Activated B cell treated with CpG ODN at 0.5 μM for 24 hours (primary cell): ENCODE results near the gene PBX3. TPM values are rescaled to one million over a fixed set of nuclear protein-coding genes. Genes with fewer than 3 reads are reported as not detected.

Experiments used
- ATAC-seq: fragments of 200-7000 bp; cut with Tn5 transposase; one replicate; pipeline ENCODE4 v1.10.0; 2021; ENCODE audit warnings: low read depth, mild to moderate bottlenecking, moderate library complexity
- CTCF ChIA-PET: fragments of 350-600 bp; sonication (Branson Sonifier 250); formaldehyde crosslinking; loops from one replicate; lab custom pipeline; 2021; ENCODE audit warnings: antibody characterized with exemption; lab: Charles Lee
- POLR2A ChIA-PET: fragments of 350-600 bp; sonication (Branson Sonifier 250); formaldehyde crosslinking; loops from one replicate; lab custom pipeline; 2021; ENCODE audit warnings: antibody characterized with exemption; lab: Charles Lee
- DNase-seq: peaks from one replicate; pipeline ENCODE4 v3.0.0; 2022
- H3K27ac Mint-ChIP-seq: one replicate; pipeline ENCODE4 v1.8.0; 2020; ENCODE audit warnings: mixed read lengths
- H3K27me3 Mint-ChIP-seq: one replicate; pipeline ENCODE4 v1.8.0; 2021; ENCODE audit warnings: mixed read lengths
- H3K36me3 Mint-ChIP-seq: one replicate; pipeline ENCODE4 v1.8.0; 2021; ENCODE audit warnings: low read depth, mixed read lengths
- H3K4me1 Mint-ChIP-seq: one replicate; pipeline ENCODE4 v1.8.0; 2021; ENCODE audit warnings: mixed read lengths
- H3K4me3 Mint-ChIP-seq: one replicate; pipeline ENCODE4 v1.8.0; 2020; ENCODE audit warnings: mild to moderate bottlenecking, mixed read lengths
- H3K9me3 Mint-ChIP-seq: one replicate; pipeline ENCODE4 v1.8.0; 2020; ENCODE audit warnings: mixed read lengths
- intact Hi-C: fragments of 100-400 bp; cut with micrococcal nuclease; formaldehyde crosslinking; loops from one replicate; pipeline ENCODE4 v1.15.1; 2024
- total RNA-seq: library from RNA; stranded (reverse); gene quantifications from 2 replicates; pipeline ENCODE4 v1.2.3, GENCODE V29; 2022
- TF ChIP-seq, protein P1 (sequence below): fragments of 200-600 bp; IDR thresholded peaks from one replicate; pipeline ENCODE4 v1.8.0; 2022; ENCODE audit warnings: antibody characterized with exemption, mild to moderate bottlenecking

Gene PBX3
- total RNA-seq, 1 donor from 2014 or later: 37.2 TPM

GRCh38 chr9:125755340-125755739, 8.2 kb downstream of the PBX3 start:
- no peaks in the 10 kb centered on the region for H3K27me3 Mint-ChIP-seq
- ChIA-PET CTCF (interaction anchor here (1.3 to 2.1 kb wide), 2 partner anchors 8 to 197 kb away, joined by 3 to 6 read pairs; partner anchors contain the start of gene PBX3), POLR2A (interaction anchor here (0.7 to 0.9 kb wide), 2 partner anchors 9 to 32 kb away, joined by 3 to 4 read pairs; no protein-coding TSS in a partner anchor)
- peaks cover 8% of the 10 kb centered on the region for H3K36me3 Mint-ChIP-seq
- H3K27ac Mint-ChIP-seq: no peak overlapping the region
- peaks cover 36% of the 10 kb centered on the region for H3K4me1 Mint-ChIP-seq
- H3K9me3 Mint-ChIP-seq: no peaks in the 10 kb centered on the region
- DNase-seq (no peak), ATAC-seq (no peak)
- TF ChIP-seq, protein P1, sequence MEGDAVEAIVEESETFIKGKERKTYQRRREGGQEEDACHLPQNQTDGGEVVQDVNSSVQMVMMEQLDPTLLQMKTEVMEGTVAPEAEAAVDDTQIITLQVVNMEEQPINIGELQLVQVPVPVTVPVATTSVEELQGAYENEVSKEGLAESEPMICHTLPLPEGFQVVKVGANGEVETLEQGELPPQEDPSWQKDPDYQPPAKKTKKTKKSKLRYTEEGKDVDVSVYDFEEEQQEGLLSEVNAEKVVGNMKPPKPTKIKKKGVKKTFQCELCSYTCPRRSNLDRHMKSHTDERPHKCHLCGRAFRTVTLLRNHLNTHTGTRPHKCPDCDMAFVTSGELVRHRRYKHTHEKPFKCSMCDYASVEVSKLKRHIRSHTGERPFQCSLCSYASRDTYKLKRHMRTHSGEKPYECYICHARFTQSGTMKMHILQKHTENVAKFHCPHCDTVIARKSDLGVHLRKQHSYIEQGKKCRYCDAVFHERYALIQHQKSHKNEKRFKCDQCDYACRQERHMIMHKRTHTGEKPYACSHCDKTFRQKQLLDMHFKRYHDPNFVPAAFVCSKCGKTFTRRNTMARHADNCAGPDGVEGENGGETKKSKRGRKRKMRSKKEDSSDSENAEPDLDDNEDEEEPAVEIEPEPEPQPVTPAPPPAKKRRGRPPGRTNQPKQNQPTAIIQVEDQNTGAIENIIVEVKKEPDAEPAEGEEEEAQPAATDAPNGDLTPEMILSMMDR: no peak
- intact Hi-C loops: no loop called here
- H3K4me3 Mint-ChIP-seq: no peak overlapping the region

GRCh38 chr9:125756518-125756917, 9.3 kb downstream of the PBX3 start:
- H3K27ac Mint-ChIP-seq: no peak overlapping the region
- ATAC-seq (no peak), DNase-seq (no peak)
- H3K4me3 Mint-ChIP-seq: no peak overlapping the region
- H3K9me3 Mint-ChIP-seq: no peaks in the 10 kb centered on the region
- H3K36me3 Mint-ChIP-seq: peaks cover 5% of the 10 kb centered on the region
- peaks cover 35% of the 10 kb centered on the region for H3K4me1 Mint-ChIP-seq
- no peaks in the 10 kb centered on the region for H3K27me3 Mint-ChIP-seq
- CTCF ChIA-PET: interaction anchor here (0.5 to 2.1 kb wide), 3 partner anchors 9 to 198 kb away, joined by 3 to 6 read pairs (median 3); partner anchors contain the start of gene PBX3
- POLR2A ChIA-PET: interaction anchor here (2.4 kb wide), 1 partner anchor 8 kb away, joined by 9 read pairs; the partner anchor contains the start of gene PBX3
- TF ChIP-seq, protein P1: no peak
- intact Hi-C loops: no loop called here

- H3K27me3 Mint-ChIP-seq: no peaks in the 10 kb centered on the region
- DNase-seq (no peak), ATAC-seq (no peak)
- POLR2A ChIA-PET: interaction anchor here (2.4 kb wide), 1 partner anchor 10 kb away, joined by 9 read pairs; the partner anchor contains the start of gene PBX3
- H3K27ac Mint-ChIP-seq: no peak overlapping the region
- H3K36me3 Mint-ChIP-seq: peaks cover 5% of the 10 kb centered on the region
- CTCF ChIA-PET: no interaction called here
- TF ChIP-seq, protein P1: no peak
- no peak overlapping the region for H3K4me3 Mint-ChIP-seq
- peaks cover 31% of the 10 kb centered on the region for H3K4me1 Mint-ChIP-seq
- intact Hi-C loops: no loop called here
- H3K9me3 Mint-ChIP-seq: no peaks in the 10 kb centered on the region
Measured at GRCh38 chr9:125757834-125758233, 10.7 kb downstream of the PBX3 start.

DNA sequence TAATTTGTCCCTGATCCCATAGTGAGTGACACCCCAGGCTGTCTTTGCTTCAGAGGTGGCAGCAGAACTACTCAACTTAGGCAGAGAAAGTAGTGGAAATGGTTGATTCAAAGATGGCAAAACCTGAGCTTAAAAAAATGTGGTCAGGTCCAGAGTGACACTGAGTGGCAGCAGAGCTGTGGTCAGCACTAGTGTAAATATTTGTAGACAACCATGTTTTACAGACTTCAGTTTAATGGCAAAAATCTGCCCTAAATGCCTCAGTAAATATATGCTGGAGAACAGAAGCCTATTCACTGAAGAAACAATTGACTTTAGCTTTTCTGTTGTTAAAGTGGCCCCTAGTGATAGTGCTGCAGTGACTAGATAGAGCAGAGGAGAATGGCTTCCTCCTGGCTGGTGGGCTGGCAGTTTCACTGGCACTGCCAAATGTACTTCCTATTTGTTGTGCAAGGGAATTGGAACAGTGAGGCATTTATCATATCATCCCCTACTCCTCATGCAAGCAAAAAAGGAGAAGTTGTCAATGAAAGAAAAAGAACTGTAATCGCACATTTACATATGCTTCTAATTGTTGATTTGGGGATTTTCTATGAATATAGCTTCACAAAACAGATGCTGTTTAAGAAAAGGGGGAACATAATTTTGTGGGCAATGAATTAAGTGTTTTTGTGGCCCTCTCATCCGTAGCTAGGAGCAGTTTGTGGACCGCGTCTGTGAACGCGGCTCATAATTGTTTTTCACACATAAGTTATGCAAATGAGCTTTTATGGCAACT, 12.0 kb downstream of the PBX3 start:
- TF ChIP-seq, protein P1: no peak
- peak overlapping the region; percentile 77 for H3K27ac Mint-ChIP-seq
- ATAC-seq (peak; percentile 89), DNase-seq (no peak)
- H3K9me3 Mint-ChIP-seq: no peaks in the 10 kb centered on the region
- peaks cover 5% of the 10 kb centered on the region for H3K36me3 Mint-ChIP-seq
- peak overlapping the region; percentile 78 for H3K4me3 Mint-ChIP-seq
- peaks cover 34% of the 10 kb centered on the region for H3K4me1 Mint-ChIP-seq
- H3K27me3 Mint-ChIP-seq: no peaks in the 10 kb centered on the region
- ChIA-PET POLR2A (interaction anchor here (0.5 to 1.8 kb wide), 7 partner anchors 11 to 870 kb away, joined by 3 to 20 read pairs (median 5); partner anchors contain the start of genes MAPKAP1 and PBX3), CTCF (interaction anchor here (0.6 to 1.5 kb wide), 3 partner anchors 201 to 688 kb away, joined by 4 read pairs; no protein-coding TSS in a partner anchor)
- intact Hi-C loops: loop anchor here (1.0 kb wide), 1 partner anchor 11 kb away; no protein-coding TSS in a partner anchor

DNA sequence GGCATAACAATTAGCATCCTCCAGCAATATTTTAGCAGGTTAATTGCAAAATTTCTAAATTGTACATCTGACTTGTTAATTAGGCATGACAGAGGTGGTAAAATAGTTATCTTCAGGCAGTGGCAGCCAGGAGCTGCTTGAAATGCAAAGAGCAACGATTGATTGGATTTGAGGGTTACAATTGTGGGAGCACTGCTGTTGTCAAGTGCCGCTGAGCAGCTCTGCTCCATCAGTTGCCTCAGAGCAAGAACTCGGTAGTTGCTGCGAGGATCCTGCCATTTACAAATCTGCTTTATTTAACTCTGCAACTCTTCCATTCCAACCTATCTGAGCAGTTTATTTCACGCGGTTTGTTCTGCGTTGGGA, 12.6 kb downstream of the PBX3 start:
- Mint-ChIP-seq H3K36me3 (peaks cover 5% of the 10 kb centered on the region), H3K4me1 (peaks cover 34% of the 10 kb centered on the region), H3K27me3 (no peaks in the 10 kb centered on the region), H3K9me3 (no peaks in the 10 kb centered on the region), H3K4me3 (peak overlapping the region; percentile 78), H3K27ac (peak overlapping the region; percentile 77)
- TF ChIP-seq, protein P1: no peak
- ChIA-PET CTCF (interaction anchor here (1.4 to 1.5 kb wide), 2 partner anchors 201 to 230 kb away, joined by 4 read pairs; no protein-coding TSS in a partner anchor), POLR2A (interaction anchor here (0.6 to 1.8 kb wide), 6 partner anchors 11 to 141 kb away, joined by 4 to 20 read pairs (median 5); partner anchors contain the start of genes MAPKAP1 and PBX3)
- intact Hi-C loops: loop anchor here (1.0 kb wide), 1 partner anchor 11 kb away; no protein-coding TSS in a partner anchor
- ATAC-seq (peak; percentile 41), DNase-seq (no peak)
